Lung (tissue), 12 donors: ENCODE results near the gene AMZ1. TPM values are rescaled to one million over a fixed set of nuclear protein-coding genes. Genes with fewer than 3 reads are reported as not detected.

Experiments
- ATAC-seq: fragments of 200-7000 bp; cut with Tn5 transposase; one replicate; pipeline ENCODE4 v1.9.1; 2020; ENCODE audit warnings: moderate number of reproducible peaks; ENCODE audit not compliant: insufficient read depth, low FRiP score
- DNase-seq, 3 donors: peaks; one replicate each; pipeline ENCODE4 v3.0.0-alpha.2; 2013 to 2017
- H3K27ac ChIP-seq, 2 donors: one replicate each; pipeline ENCODE4 v1.5.1; 2013; ENCODE audit warnings: mild to moderate bottlenecking in 2 of 2, moderate library complexity in 2 of 2, control low read depth in 1 of 2, inconsistent platforms in 1 of 2, low read depth in 1 of 2, low read length in 1 of 2
- H3K27me3 ChIP-seq, 3 donors: one replicate each; pipeline ENCODE4 v1.5.1; 2013; ENCODE audit warnings: low read length in 2 of 3; ENCODE audit not compliant: control insufficient read depth in 3 of 3, insufficient read depth in 3 of 3
- H3K36me3 ChIP-seq, 4 donors: one replicate each; pipeline ENCODE4 v1.5.1; 2013; ENCODE audit warnings: low read length in 4 of 4, mild to moderate bottlenecking in 1 of 4, moderate library complexity in 1 of 4; ENCODE audit not compliant: control insufficient read depth in 4 of 4, insufficient read depth in 4 of 4
- H3K4me1 ChIP-seq, 5 donors: one replicate each; pipeline ENCODE4 v1.5.1; 2013; ENCODE audit warnings: low read length in 5 of 5, mild to moderate bottlenecking in 2 of 5, moderate library complexity in 1 of 5; ENCODE audit not compliant: control insufficient read depth in 5 of 5, insufficient read depth in 5 of 5
- H3K4me3 ChIP-seq: one replicate; pipeline ENCODE4 v1.5.1; 2013; ENCODE audit warnings: mild to moderate bottlenecking, control low read depth, moderate library complexity
- H3K9ac ChIP-seq, 2 donors: one replicate each; pipeline ENCODE4 v1.5.1; 2013; ENCODE audit warnings: low read length in 2 of 2, control low read depth in 1 of 2; ENCODE audit not compliant: insufficient read depth in 1 of 2
- H3K9me3 ChIP-seq, 4 donors: one replicate each; pipeline ENCODE4 v1.5.1; 2013; ENCODE audit warnings: low read length in 3 of 4, mild to moderate bottlenecking in 1 of 4, moderate library complexity in 1 of 4; ENCODE audit not compliant: control insufficient read depth in 4 of 4, insufficient read depth in 3 of 4
- CTCF ChIP-seq: IDR thresholded peaks from 2 replicates; pipeline ENCODE4 v1.5.1; 2012; ENCODE audit warnings: mild to moderate bottlenecking; ENCODE audit errors: control extremely low read depth, extremely low read depth
- WGBS, 2 donors: extraction: QIAGEN DNeasy Blood & Tissue Kit; methylation state at CpG; one replicate each; pipeline ENCODE4 v1.1.7; 2013; 5-methylcytosine and 5-hydroxymethylcytosine counted together
- polyA plus RNA-seq, 2 donors: library from polyadenylated mRNA; stranded (reverse); fragments of 200-250 nt; gene quantifications; one replicate each; pipeline ENCODE4 v1.2.1, GENCODE V29; 2013
- total RNA-seq, 2 donors: library from RNA; depleted of rRNA in 1 of 2; stranded (reverse); fragments of >200 nt in 1 of 2; gene quantifications; one replicate each; pipeline ENCODE4 v1.2.1, GENCODE V29; 2014 to 2021
- donor health status: control.
- donor health status: control.
- donor health status: Bipolar disorder and iron deficiency.
- donor health status: healthy.
- donor health status: DM: yes; HTN: yes; CAD: no.

AMZ1 gene
- total and polyA plus RNA-seq, 4 donors = 0.13 to 8.3 (median 0.52) TPM

- 84 to 88% methylated on average over 20 of the region's 20 CpGs for WGBS, 2 donors
- H3K4me1 ChIP-seq = peaks cover 0 to 18% (median 10%) of the 10 kb centered on the region in 5 donors
- H3K9ac ChIP-seq = no peak overlapping the region
- H3K4me3 ChIP-seq = no peak overlapping the region
- H3K27me3 ChIP-seq = no peaks in the 10 kb centered on the region
- no peak for TF ChIP-seq CTCF
- no peak for ATAC-seq
- H3K27ac ChIP-seq = no peak overlapping the region
- peaks cover 0 to 4% (median 0%) of the 10 kb centered on the region in 4 donors for H3K36me3 ChIP-seq
- no peaks in the 10 kb centered on the region for H3K9me3 ChIP-seq
- no peak for DNase-seq
Measured at GRCh38 chr7:2708547-2709310, 20.7 kb downstream of the AMZ1 start.

- H3K4me1 ChIP-seq = peaks cover 0 to 18% (median 11%) of the 10 kb centered on the region in 5 donors
- WGBS, 2 donors = 36 to 42% methylated on average over 34 to 35 of the region's 35 CpGs
- H3K36me3 ChIP-seq = peaks cover 0 to 4% (median 0%) of the 10 kb centered on the region in 4 donors
- no peak overlapping the region for H3K4me3 ChIP-seq
- peak; percentile 84 for ATAC-seq
- DNase-seq = peak; percentile 54 to 73 (median 72)
- peak; percentile 68 for TF ChIP-seq CTCF
- H3K9me3 ChIP-seq = no peaks in the 10 kb centered on the region
- H3K9ac ChIP-seq = no peak overlapping the region
- H3K27ac ChIP-seq = no peak overlapping the region
- no peaks in the 10 kb centered on the region for H3K27me3 ChIP-seq
Measured at GRCh38 chr7:2709553-2710285, 21.7 kb downstream of the AMZ1 start.

- Histone ChIP-seq H3K9ac (no peak overlapping the region), H3K27me3 (no peaks in the 10 kb centered on the region), H3K4me1 (peaks cover 0 to 23% (median 15%) of the 10 kb centered on the region in 5 donors), H3K36me3 (peaks cover 0 to 6% (median 0%) of the 10 kb centered on the region in 4 donors), H3K9me3 (no peaks in the 10 kb centered on the region), H3K4me3 (no peak overlapping the region), H3K27ac (no peak overlapping the region)
- 83 to 88% methylated on average over 11 of the region's 11 CpGs for WGBS, 2 donors
- no peak for TF ChIP-seq CTCF
- no peak for DNase-seq
- ATAC-seq = no peak
Measured at GRCh38 chr7:2710286-2710655, 22.3 kb downstream of the AMZ1 start.
